Measurements from ENCODE around the gene KRTAP4-6. TPM values are rescaled to one million over a fixed set of nuclear protein-coding genes. Genes with fewer than 3 reads are reported as not detected.
"Not testable (repeated sequence)": the region's sequence is repeated elsewhere in the genome, so short reads cannot be mapped to it uniquely, and the experiment has no call there.

The KRTAP4-6 gene
- total RNA-seq, 4 donors from 2014 or later = not detected

GRCh38 chr17:41151525-41151924 is 11.2 kb upstream of the KRTAP4-6 start:
- no peak for TF ChIP-seq CTCF (IDR thresholded peaks at IDR 0.05)
- no peaks in the 10 kb centered on the region for H3K36me3 ChIP-seq
- H3K9me3 ChIP-seq = no peaks in the 10 kb centered on the region
- no peak overlapping the region for H3K4me3 ChIP-seq
- no peaks in the 10 kb centered on the region for H3K4me1 ChIP-seq
- no peak for DNase-seq
- no peaks in the 10 kb centered on the region for H3K27me3 ChIP-seq
- H3K27ac ChIP-seq = no peak overlapping the region

GRCh38 chr17:41150026-41150425 is 9.7 kb upstream of the KRTAP4-6 start:
- no peak overlapping the region for H3K4me3 ChIP-seq
- no peaks in the 10 kb centered on the region for H3K4me1 ChIP-seq
- H3K36me3 ChIP-seq = no peaks in the 10 kb centered on the region
- H3K27ac ChIP-seq = no peak overlapping the region
- no peak for TF ChIP-seq CTCF (IDR thresholded peaks at IDR 0.05)
- TF ChIP-seq POLR2A (IDR thresholded peaks at IDR 0.05) = no peak
- no peaks in the 10 kb centered on the region for H3K9me3 ChIP-seq
- H3K27me3 ChIP-seq = no peaks in the 10 kb centered on the region
- DNase-seq = no peak

- Histone ChIP-seq H3K4me3 (no peak within 1 kb of the TSS), H3K27ac (no peak within 1 kb of the TSS), H3K9me3 (no peaks in the 10 kb centered on the region), H3K4me1 (no peaks in the 10 kb centered on the region), H3K27me3 (no peaks in the 10 kb centered on the region), H3K36me3 (no peaks in the 10 kb centered on the region)
- no peak for TF ChIP-seq CTCF (IDR thresholded peaks at IDR 0.05)
- TF ChIP-seq POLR2A (IDR thresholded peaks at IDR 0.05) = no peak
- DNase-seq = no peak
Measured at GRCh38 chr17:41149652-41149985, 9.3 kb upstream of the KRTAP4-6 start, which contains the start of gene KRTAP4-5. Gene KRTAP4-5 (minus strand): TSS chr17:41149825. CDS start chr17:41149767, 58 bp downstream.

- not testable (repeated sequence) for H3K36me3 ChIP-seq, H3K4me3 ChIP-seq, H3K4me1 ChIP-seq, H3K9me3 ChIP-seq, H3K27me3 ChIP-seq, H3K27ac ChIP-seq, DNase-seq
Measured at GRCh38 chr17:41148971-41149651, 8.8 kb upstream of the KRTAP4-6 start.

- TF ChIP-seq CTCF (IDR thresholded peaks at IDR 0.05) = no peak
- no peak for TF ChIP-seq POLR2A (IDR thresholded peaks at IDR 0.05)
- DNase-seq = no peak
Measured at GRCh38 chr17:41147531-41148204, 7.3 kb upstream of the KRTAP4-6 start.

GRCh38 chr17:41145261-41145660 is 4.9 kb upstream of the KRTAP4-6 start:
- Histone ChIP-seq H3K9me3 (peaks cover 0 to 5% (median 1%) of the 10 kb centered on the region in 4 donors), H3K4me3 (no peak overlapping the region), H3K4me1 (no peaks in the 10 kb centered on the region), H3K27me3 (no peaks in the 10 kb centered on the region), H3K27ac (no peak overlapping the region), H3K36me3 (no peaks in the 10 kb centered on the region)
- no peak for DNase-seq
- TF ChIP-seq POLR2A (IDR thresholded peaks at IDR 0.05) = no peak
- no peak for TF ChIP-seq CTCF (IDR thresholded peaks at IDR 0.05)

More at GRCh38 chr17:41147531-41148204, 7.3 kb upstream of the KRTAP4-6 start:
- Histone ChIP-seq H3K4me3 (no peak overlapping the region), H3K27me3 (no peaks in the 10 kb centered on the region), H3K9me3 (peaks cover 0 to 5% (median 1%) of the 10 kb centered on the region in 4 donors), H3K27ac (no peak overlapping the region), H3K36me3 (no peaks in the 10 kb centered on the region), H3K4me1 (no peaks in the 10 kb centered on the region)
